ENCODE data around the gene AUTS2.

DNA sequence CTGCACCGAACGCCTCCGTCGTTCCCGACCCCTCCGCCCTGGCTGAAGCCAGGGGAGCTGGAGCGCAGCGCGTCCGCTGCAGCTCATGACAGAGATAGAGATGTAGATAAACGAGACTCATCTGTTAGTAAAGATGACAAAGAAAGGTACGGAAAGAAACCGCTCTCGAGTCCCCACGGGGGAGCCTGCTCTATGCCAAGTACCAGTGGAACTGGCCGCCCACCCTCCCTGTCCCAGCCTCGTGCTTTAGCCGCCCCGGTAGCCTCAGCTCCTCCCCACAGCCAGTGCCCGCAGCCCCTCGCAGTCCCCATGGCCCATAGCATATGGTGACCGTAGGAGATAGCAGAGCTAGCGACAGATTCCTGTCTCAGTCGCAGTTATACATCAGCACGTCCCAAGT is 1189.0 kb downstream of the AUTS2 start:
- no peak for TF ChIP-seq POLR2AphosphoS5 (IDR thresholded peaks at IDR 0.05)
- TF ChIP-seq, protein P1, sequence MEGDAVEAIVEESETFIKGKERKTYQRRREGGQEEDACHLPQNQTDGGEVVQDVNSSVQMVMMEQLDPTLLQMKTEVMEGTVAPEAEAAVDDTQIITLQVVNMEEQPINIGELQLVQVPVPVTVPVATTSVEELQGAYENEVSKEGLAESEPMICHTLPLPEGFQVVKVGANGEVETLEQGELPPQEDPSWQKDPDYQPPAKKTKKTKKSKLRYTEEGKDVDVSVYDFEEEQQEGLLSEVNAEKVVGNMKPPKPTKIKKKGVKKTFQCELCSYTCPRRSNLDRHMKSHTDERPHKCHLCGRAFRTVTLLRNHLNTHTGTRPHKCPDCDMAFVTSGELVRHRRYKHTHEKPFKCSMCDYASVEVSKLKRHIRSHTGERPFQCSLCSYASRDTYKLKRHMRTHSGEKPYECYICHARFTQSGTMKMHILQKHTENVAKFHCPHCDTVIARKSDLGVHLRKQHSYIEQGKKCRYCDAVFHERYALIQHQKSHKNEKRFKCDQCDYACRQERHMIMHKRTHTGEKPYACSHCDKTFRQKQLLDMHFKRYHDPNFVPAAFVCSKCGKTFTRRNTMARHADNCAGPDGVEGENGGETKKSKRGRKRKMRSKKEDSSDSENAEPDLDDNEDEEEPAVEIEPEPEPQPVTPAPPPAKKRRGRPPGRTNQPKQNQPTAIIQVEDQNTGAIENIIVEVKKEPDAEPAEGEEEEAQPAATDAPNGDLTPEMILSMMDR (IDR thresholded peaks at IDR 0.05) = no peak
